GM10266 (cell line): ENCODE measurements around the gene GALK2.
"Not testable (repeated sequence)": the region's sequence is repeated elsewhere in the genome, so short reads cannot be mapped to it uniquely, and the experiment has no call there.

Source experiments
- DNase-seq: peaks from one replicate; pipeline ENCODE4 v3.0.0; 2012; ENCODE audit errors: extremely low spot score
- CTCF ChIP-seq: IDR thresholded peaks from 2 replicates; pipeline ENCODE4 v1.5.1; 2012; ENCODE audit warnings: mild to moderate bottlenecking, low read depth; ENCODE audit not compliant: control insufficient read depth, insufficient read depth; ENCODE audit errors: missing control alignments

GALK2 gene

GRCh38 chr15:49331951-49332350 is 161.9 kb downstream of the GALK2 start:
- no peak for TF ChIP-seq CTCF
- no peak for DNase-seq

- no peak for DNase-seq
- TF ChIP-seq CTCF: no peak
Measured at GRCh38 chr15:49339656-49340055, 169.6 kb downstream of the GALK2 start.

- no peak for TF ChIP-seq CTCF
- DNase-seq: no peak
Measured at GRCh38 chr15:49343546-49343945, 173.5 kb downstream of the GALK2 start.

GRCh38 chr15:49354439-49354838 is 184.4 kb downstream of the GALK2 start:
- not testable (repeated sequence) for DNase-seq

- TF ChIP-seq CTCF: no peak
- DNase-seq: no peak
Measured at GRCh38 chr15:49361370-49361769, 191.3 kb downstream of the GALK2 start.

- DNase-seq: no peak
- no peak for TF ChIP-seq CTCF
Measured at GRCh38 chr15:49366496-49366895, 196.4 kb downstream of the GALK2 start.

GRCh38 chr15:49370782-49371181 is 200.7 kb downstream of the GALK2 start:
- no peak for DNase-seq
- TF ChIP-seq CTCF: no peak

GRCh38 chr15:49372366-49372765 is 202.3 kb downstream of the GALK2 start:
- no peak for TF ChIP-seq CTCF
- DNase-seq: no peak
